NCI-H146 treated with DMSO at 0.1 percent for 48 hours (cell line): ENCODE measurements around the gene SHC2.
"Not testable (repeated sequence)": the region's sequence is repeated elsewhere in the genome, so short reads cannot be mapped to it uniquely, and the experiment has no call there.

Source experiments
- DNase-seq: peaks from one replicate; lab custom pipeline; 2025; ENCODE audit not compliant: unreplicated experiment; lab: John Stamatoyannopoulos, UW

SHC2 gene

DNA sequence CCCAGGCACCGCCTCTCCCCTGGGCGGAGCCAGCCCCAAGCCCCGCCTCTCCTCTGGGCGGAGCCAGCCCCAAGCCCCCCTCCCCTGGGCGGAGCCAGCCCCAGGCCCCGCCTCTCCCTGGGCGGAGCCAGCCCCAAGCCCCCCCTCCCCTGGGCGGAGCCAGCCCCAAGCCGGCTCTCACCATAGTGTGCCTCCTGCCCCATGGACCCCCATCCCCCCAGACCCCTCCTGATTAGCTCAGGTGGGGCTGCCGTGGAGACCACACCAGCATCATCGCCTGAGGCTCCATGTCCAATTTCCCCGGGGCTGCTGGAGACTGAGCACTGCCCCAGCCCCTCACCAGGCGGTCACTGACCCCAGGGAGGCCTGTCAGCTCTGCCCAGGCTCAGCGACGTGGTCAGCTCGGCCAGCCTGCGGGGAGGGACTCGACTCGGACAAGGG is 31.3 kb upstream of the SHC2 start:
- DNase-seq, result no peak

DNA sequence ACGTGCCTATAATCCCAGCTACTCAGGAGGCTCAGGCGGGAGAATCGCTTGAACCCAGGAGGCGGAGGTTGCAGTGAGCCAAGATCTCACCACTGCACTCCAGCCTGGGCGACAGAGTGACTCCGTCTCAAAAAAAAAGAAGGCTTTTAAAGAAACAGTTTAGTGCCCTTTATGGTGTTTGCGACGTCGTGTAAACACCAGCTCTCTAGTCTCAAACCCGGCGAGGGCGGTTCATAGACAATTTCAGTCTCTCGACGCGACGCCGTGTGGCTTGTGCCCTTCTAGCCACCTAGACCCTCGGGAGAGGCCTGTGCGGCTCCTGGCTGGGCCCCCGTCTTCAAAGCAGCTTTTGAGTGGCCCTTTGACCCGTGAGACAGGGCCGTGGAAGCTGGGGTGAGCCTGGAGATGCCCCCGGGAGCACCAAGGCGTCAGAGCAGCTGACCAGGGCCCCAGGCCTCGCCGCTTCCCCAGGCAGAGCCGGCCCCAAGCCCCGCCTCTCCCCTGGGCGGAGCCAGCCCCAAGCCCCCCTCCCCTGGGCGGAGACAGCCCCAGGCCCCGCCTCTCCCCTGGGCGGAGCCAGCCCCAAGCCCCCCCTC is 30.4 kb upstream of the SHC2 start:
- no peak for DNase-seq

DNA sequence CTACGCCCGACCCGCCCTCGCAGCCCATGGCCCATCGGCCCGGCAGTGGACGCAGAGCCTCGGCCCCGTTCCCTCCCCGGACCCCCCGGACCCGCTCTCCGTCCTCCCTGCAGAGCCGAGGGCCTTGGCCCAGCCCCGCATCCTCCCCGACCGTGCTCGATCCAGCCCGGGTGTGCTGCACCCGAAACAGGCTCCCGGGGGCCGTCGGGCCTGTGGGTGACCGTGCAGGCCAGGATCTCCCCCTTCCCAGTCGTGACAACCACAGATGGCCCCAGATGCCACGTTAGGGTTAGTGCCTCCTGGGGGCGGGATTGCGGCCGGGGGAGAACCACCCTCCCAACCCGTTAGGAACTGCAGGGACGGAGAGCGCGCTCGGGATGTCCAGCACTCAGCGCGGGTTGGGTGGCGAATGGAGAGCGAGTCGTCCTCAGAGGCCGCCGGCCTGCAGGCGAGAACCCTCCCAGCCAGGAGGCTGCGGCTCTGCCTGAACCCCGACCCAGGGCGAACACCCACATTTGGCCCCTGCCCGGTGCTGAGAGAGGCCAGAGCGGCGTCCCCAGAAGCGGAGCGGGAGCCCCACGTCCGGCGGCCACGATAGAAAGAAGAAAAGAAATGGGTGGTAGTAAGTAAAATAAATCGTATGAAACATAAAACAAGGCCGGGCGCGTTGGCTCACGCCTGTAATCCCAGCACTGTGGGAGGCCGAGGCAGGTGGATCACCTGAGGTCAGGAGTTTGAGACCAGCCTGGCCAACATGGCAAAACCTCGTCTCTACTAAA is 28.8 kb upstream of the SHC2 start:
- no peak for DNase-seq

DNA sequence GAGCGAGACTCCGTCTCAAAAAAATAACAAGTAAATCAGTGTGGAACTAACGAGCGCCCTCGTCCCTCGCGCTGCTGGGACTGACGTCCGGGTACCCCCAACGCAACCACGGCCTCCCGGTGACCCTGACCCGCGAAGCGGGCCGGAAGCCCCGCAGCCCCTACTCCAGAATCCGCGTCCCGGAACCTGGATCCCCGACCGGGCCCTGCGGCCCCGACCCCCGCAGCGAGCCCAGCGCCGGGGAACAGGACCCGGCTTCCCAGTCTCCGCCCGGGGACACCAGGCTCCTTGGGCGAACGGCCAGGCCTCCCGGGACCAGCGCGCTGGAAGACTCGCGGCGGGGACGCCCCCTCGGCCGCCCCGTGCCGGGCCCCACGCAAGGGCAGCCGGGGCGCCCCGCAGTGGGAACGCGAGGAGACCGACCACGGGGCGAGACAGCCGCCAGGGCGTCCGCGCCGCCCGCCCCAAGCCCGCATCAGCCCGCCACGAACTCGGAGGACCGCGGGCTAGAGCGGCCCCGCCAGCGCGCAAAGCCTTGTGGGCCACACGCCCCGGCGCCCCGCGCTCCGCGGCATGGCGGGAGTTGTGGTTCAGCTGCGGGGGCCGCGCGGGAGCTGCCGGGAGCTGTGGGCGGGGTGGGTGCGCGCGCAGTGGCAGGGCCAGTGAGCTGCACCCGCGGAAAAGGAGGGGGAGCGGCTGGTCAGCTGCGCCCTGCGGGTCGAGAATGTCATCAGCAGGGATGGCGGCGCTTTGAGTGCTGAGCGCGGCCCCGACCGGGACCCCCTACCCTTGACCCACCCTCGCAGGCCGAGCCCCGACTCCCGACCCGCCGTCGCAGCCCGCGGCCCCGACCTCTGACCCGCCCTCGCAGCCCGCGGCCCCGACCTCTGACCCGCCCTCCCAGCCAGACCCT is 27.9 kb upstream of the SHC2 start:
- peak; percentile 62 for DNase-seq

DNA sequence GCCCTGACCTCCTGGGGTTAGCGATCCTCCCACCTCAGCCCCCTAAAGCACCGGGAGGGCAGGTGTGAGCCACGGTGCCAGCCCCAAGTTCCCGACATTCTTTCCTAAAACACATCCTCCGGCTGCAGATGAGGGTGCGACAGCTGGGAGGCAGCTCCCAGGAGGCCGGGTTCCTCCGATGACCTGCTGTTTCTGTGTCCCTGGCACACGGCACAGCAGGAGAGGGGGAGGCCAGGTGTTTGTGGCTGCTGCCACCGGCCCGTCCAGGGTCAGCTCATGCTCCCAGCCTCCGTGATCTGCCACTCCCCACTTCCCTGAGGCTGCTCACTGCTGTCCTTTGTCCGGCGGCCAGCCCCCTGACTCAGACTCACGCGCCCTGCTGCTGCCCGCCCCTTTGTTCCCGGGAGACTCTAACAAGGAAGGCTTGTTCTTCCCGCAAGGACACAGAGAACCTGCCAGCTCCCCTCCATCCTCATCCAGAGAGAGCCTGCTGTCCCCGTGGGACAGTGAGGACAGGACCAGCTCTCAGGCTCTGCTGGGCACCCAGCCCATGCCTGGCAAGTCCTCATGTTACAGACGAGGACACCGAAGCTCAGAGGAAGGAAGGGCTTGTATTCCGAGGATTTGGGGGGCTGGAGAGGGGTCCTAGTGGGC is 24.9 kb upstream of the SHC2 start:
- DNase-seq, result peak; percentile 56

DNA sequence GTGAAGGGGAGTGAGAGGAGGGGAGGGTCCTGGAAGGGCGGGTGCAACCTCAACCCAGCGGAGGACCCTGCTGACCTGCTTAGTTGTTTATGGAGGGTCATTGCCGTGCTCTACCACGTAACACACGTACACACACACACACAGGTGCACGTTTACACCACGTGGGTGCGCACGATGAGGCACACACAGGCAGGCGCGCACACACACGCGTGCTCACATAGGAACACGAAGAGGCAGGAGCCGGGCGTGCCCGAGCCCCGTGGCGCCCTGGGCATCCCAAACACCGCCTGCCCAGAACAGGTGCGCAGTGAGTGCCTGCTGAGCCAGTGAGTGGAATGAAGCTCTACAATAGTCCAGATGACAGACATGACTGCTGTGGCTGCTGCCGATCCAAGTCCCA is 24.2 kb upstream of the SHC2 start:
- peak; percentile 51 for DNase-seq

DNA sequence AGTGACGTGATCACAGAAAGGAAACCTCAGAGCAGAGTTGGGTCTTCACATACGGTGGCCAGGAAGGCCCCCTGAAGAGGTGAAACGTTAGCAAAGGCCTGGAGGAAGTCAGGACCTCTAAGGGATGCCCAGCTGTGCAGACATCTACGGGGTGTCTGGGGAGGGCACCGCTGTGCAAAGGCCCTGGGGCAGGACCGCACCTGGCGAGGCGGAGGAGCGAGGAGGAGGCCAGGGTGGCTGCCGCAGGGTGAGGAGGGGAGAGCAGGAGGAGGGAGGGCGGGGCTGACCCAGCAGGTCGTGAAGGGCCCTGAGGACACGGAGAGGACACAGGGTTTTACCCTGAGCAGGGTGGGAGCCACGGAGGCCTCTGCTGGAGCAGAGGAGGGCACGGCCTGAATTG is 23.7 kb upstream of the SHC2 start:
- DNase-seq, result no peak

DNA sequence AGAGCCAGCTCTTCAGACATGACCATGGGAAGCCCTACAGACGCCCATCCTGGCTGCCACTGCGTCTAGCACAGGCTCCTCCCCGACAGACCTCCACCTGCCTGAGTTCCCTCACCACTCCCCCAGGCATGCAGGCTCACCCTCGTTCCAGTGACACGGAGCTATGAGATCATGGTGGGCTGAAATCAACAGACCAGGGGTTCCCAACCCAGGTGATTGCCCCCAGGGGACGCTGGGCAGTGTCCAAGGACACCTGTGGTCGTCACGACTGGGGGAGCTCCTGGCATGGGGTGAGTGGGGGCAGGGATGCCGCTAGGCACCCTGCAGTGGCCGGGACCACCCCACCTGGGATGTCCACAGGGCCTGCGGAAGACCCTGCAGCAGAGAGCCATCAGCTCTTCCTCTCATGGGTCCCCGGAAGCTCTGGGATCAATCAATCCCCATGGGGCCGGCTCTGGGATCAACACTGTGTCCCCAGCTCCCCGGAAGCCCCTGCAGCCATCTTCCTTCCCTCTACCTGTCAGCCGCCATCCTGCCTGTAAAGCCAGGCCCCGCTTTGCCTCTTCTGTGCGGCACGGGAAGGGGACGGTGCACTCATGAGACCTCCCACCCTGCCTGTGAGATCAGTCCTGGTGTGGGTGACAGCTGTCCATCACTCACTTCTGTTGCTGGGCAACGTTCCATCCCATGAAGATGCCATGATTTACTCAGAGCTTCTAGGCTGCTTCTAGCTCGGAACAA is 22.7 kb upstream of the SHC2 start:
- no peak for DNase-seq

DNA sequence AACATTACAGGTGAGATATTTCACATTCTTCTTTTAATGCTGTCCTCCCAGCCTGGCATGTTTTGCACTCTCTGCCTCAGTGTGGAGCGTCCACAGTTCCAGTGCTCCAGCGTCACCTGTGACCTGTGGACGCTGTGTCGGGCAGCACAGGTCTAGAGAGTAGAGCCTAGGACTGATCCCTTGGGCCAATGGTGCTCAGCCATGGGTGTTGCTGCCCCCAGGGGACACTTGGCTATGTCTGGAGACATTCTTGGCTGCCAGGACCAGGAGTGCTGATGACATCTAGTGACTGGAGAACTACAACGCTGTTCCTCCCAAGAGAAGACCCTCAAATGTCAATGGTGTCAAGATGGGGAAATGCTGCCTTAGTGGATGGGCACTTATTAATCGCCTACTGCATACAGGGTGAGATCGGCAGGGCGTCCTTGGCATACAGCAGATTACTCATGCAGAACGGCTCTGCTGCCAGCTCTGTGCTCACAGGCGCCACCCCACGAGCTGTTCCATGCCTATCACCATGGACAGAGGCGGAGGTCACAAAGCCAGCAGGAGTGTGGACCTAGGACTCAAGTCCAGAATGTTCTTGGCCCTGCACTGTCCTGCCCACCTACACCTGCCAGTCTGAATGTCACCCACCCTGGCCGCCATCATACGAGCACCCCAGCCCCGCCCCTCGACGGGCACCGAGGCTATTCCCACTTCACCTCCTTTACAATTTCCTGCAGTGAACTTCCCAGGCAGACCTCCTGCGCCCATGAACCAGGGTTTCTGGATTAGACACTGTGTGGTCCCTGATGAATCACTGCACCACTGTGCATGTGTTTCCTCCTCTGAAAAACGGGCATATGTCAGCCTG is 21.6 kb upstream of the SHC2 start:
- DNase-seq, result no peak

DNA sequence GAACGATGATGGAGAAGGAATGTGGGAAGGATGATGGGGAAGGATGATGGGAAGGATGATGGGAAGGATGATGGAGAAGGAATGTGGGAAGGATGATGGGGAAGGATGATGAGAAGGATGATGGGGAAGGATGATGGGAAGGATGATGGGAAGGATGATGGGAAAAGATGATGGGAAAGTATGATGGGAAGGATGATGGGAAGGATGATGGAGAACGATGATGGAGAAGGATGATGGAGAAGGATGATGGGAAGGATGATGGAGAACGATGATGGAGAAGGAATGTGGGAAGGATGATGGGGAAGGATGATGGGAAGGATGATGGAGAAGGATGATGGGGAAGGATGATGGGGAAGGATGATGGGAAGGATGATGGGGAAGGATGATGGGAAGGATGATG is 20.3 kb upstream of the SHC2 start:
- DNase-seq, result not testable (repeated sequence)

DNA sequence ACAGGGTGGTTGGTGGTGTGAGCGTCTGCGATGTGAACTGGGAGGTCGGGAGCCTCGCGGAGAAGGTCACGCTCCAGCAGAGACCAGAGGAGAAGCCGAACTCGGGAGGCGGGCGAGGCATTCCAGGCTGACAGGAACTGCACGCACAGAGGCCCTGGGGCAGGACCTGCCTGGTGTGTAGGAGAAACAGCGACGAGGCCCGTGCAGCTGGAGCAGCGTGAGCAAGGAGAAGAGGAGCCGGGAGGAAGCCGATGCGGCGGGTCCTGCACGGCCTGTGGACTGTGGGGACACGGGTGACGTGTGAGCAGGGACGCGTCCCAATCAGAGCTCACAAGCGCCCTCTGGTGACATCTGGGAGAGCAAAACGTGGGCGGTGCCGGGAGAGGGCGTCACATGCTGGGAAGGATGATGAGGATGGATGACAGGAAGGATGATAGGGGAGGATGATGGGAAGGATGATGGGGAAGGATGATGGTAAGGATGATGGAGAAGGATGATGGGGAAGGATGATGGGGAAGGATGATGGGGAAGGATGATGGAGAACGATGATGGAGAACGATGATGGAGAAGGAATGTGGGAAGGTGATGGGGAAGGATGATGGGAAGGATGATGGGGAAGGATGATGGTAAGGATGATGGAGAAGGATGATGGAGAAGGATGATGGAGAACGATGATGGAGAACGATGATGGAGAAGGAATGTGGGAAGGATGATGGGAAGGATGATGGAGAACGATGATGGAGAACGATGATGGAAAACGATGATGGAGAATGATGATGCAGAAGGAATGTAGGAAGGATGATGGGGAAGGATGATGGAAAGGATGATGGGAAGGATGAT is 19.4 kb upstream of the SHC2 start:
- DNase-seq, result peak; percentile 9

DNA sequence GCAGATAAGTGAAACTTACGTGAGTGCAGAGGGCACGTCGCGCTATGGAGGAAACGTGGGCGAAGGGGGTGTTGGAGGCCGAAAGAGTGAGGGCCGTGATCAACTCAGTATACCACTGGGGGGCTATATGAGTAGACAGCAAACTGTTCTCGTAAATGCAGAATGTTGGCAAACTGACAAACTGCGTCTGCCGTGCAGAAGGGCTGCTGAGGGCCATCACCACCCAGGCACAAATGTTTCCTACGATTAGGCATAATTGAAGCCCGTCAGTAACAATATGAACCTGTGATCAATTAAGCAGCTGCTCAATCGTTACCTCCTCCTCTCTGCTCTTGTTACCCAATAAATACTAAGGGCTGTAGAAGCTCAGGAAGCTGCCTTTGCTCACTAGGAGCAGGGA is 18.1 kb upstream of the SHC2 start:
- DNase-seq, result no peak

DNA sequence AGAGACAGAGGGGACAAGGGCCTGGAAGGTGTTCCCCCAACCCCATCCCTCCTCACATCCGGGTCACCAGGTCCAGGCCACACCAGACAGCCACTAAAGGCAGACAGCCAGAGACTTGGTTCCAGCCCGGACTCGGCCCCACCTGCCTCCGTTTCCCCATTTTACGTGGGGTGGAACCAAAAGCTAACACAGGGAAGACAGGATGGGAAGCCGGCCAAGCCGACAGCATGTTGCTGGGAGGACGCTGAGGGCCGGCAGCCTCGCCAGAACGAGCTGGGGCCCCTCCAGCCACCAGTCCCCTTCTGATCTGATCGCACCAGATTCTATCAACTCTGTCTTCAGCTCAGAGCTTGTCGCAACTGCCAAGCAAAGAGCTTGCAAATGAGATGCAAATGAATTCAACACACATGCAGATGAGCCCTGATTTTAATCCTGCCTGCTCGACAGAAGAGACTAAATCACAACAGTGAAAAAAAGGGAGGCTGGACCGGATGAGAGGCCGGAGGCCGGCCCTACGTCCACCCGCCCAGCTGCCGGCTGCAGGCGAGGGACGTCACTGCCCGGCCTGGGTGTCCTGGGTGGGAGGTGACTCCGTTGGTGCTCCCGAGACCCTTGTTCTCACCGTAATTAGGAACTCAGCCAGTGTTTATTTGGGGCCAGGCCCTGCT is 17.5 kb upstream of the SHC2 start:
- no peak for DNase-seq

DNA sequence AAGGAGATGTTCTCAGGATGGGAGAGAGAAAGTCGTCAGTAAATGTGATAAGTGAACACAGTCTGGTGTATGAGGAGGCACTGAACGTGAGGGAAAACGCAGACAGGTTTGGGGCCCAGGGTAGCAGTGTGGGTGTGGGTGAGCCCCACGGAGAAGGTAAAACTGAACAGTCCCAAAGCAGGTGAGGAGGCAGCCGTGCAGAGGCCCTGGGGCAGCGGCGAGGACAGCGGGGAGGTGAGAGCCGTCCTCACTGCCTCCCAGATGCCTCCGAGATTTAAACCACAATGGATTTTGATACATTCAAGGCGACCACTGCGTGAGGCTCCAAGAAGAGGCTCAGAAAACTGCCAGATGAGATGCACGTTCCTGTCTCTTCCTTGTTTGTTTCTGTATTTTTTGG is 14.5 kb upstream of the SHC2 start:
- DNase-seq, result no peak

DNA sequence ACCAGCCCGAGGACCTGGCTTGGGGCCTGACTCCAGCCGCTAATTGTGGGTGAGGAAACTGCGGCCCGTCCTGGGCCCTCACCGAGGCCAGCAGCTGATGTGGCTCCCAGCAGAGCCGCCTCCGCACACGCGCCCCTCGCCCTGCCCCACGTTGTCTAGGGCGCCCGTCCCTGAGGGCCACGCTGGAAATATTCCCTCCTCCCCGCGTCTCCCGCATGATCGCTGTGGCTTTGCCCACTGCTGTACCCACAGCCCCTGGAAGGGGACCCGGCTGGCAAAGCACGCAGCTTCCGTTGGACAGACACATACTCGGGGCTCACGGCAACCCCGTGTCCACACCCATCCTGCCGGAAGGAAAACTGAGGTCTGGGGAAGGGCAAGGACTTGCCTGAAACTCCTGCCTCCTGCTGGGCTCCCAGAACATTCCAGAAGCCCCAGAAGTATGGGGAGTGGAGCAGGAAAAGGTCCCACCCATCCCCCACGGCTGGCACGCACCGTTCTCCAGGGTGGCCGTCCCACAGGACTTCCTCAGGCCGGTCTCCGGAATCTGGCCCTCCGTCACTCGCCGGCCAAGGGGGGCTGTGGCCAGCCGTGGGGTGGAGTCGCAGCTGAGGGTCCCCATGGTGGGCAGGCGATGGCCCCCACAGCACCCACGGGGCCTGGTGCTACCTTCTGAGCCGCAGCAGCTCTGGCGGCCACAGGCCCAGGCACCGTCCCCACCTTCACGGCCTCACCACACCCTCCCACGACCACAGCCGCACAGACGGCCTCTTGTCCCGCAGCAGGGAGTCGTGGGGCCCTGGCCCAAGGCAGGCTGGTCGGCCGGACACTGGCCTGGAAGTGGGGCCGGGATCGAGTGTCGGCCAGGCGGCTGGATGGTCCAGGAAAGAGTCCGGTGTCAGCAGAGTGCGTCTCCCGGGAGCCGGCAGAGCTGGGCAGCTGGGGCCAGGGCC is 13.6 kb upstream of the SHC2 start:
- no peak for DNase-seq

DNA sequence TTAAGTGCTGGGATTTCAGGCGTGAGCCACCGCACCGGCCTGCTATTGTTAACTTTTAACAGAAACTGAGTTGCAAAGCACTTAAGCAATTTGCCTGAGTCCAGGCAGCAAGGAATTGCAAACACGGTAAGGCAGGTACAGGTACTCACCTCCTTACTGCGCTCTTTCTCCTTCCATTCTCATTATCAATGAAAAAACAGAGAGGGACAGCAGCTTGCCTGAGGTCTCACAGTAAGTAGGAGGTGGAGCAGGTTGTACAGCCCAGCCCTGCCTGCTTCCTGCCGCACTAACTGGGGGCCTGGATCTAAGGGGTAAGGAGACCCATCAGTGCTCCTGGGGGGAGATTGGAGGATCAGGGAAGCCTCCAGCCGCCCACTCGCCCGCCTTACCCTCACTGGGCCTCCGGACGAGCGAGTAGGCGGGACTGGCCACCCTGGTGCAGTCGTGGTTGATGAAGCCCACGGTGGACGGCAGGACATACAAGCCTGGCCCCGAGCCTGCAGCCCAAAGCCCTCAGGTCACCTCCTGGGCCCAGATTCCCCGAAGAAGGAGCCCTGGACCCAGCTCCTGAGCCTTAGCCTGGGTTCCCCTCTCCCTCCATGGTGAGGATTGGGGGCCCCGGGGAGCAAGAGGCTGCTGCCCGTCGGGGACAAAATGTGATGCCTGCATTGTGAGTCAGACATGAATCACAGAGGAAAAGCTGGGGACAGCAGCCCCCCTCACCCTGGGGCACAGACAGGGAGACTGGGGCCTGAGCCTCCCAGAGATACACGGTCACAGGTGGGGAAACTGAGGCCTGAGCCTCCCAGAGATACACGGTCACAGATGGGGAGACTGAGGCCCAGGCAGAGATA is 11.4 kb upstream of the SHC2 start:
- no peak for DNase-seq
